ENCODE measurements around the gene PAX2.

PAX2 gene

DNA sequence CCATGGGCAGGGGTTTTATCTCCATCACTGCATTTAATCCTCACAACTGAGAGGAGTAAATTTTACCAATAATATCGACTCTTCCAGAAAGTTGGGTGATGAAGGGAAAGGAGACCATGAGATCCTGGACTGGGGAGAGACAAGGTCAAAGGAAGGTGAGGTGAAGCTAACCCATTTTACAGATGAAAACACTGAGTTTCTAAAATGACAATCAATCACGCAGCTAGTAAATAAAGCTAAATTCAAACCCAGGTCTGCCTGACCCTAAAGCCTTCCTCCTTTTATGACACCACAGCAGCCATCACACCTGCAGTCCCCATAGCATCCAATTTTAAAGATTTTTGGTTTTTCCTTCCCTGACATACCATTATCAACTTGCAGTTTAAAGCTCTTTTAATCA lies 103.4 kb downstream of the PAX2 start:
- TF ChIP-seq, protein P1, sequence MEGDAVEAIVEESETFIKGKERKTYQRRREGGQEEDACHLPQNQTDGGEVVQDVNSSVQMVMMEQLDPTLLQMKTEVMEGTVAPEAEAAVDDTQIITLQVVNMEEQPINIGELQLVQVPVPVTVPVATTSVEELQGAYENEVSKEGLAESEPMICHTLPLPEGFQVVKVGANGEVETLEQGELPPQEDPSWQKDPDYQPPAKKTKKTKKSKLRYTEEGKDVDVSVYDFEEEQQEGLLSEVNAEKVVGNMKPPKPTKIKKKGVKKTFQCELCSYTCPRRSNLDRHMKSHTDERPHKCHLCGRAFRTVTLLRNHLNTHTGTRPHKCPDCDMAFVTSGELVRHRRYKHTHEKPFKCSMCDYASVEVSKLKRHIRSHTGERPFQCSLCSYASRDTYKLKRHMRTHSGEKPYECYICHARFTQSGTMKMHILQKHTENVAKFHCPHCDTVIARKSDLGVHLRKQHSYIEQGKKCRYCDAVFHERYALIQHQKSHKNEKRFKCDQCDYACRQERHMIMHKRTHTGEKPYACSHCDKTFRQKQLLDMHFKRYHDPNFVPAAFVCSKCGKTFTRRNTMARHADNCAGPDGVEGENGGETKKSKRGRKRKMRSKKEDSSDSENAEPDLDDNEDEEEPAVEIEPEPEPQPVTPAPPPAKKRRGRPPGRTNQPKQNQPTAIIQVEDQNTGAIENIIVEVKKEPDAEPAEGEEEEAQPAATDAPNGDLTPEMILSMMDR (conservative IDR thresholded peaks at IDR 0.05; ENCODE audit: low read depth, low read length): no peak

DNA sequence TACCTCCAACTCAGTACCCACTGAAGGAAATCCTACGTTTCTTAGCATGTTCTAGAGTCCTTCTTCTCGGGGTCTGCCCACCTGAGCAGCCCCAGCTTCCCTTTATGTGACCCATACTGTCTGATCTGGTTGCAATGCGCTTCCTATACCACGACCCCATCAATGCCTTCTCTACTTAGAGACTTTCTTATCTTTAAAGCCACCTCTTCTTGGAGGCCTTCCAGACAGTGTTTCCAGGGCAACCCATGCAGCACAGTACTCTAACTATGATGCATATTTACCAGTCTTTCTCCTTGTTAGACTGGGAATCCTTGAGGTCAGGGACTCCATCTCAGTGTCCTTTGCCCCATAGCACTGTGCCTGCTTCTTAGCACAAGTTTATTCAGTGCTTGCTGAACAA lies 112.9 kb downstream of the PAX2 start:
- DNase-seq (ENCODE audit: low read depth): no peak

More for the DNA sequence above, 103.4 kb downstream of the PAX2 start:
- no peak overlapping the region for H3K4me3 ChIP-seq (ENCODE audit: low read length)
- DNase-seq (ENCODE audit: low read depth): no peak

DNA sequence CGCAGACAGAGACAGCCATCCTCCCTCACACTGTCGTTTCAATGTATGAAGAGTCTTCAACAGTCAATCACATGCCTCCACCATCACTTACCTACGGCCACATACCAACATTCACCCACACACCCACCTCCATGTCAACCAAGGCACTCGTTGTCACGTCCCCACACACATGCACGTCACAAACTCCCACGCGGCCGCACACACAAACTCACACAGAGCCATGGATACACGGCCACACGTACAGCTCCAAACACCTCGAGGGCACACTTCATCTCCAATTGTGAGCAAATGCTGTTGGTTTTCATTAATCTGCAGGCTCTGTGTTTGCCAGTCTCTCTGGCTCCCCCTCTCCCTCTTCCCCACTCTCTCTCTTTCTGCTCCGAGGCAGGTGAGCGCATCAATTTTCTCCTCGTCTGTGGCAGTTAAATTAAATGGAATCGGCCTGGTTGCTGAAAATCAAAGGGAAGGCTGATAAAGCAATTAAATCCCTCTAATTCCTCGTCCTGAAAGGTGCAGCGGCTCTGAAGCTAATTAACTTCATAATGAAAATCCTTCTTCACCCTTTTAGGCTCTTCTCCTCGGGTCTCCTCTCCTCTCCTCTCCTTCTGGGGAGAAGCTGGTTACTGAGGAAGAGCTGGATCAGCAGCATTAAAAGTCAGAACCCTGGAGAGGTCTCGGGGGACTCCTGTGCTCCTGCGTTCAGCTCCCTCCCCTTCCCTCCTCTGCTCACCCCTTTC lies 113.5 kb downstream of the PAX2 start:
- TF ChIP-seq, protein P1 (conservative IDR thresholded peaks at IDR 0.05; ENCODE audit: low read depth, low read length): no peak
- no peak overlapping the region for H3K4me3 ChIP-seq (ENCODE audit: low read length)
- DNase-seq (ENCODE audit: low read depth): no peak

More for the DNA sequence above, 112.9 kb downstream of the PAX2 start:
- TF ChIP-seq, protein P1 (conservative IDR thresholded peaks at IDR 0.05; ENCODE audit: low read depth, low read length): no peak
- H3K4me3 ChIP-seq (ENCODE audit: low read length): no peak overlapping the region

DNA sequence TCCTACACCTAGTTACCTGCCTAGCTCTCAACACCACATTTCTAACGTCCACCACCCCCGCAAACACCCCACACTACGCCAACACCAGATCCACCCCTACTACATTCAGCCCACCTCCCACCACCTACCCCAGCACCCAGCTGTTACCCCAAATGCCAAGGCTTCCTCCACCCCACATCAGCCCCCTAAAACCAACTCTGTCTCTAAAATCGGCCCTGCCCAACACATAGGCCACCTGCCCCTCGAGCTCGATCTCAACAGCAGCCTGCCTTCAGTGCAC lies 114.0 kb downstream of the PAX2 start:
- TF ChIP-seq, protein P1 (conservative IDR thresholded peaks at IDR 0.05; ENCODE audit: low read depth, low read length): no peak
- DNase-seq (ENCODE audit: low read depth): no peak
- H3K4me3 ChIP-seq (ENCODE audit: low read length): no peak overlapping the region

DNA sequence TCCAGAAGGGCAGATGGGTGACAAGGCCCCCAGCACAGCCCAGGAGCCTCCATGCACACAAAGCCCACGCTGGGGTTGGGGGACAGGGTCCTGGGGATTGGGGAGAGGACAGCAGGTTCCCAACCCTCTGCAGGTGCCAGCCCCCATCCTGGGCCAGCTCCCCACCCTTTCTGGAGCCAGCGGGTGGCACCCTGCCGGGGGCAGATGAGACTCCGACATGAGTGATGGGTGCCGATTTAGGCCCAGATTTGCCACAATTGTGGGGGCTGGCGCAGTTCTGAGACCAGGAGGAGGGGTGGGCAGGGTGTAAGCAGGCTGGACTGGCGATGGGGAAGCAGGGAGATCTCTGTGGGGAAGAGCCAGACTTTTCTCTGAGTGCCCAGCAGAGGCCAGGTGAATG lies 118.1 kb downstream of the PAX2 start:
- DNase-seq (ENCODE audit: low read depth): no peak
- no peak overlapping the region for H3K4me3 ChIP-seq (ENCODE audit: low read length)
- TF ChIP-seq, protein P1 (conservative IDR thresholded peaks at IDR 0.05; ENCODE audit: low read depth, low read length): no peak

DNA sequence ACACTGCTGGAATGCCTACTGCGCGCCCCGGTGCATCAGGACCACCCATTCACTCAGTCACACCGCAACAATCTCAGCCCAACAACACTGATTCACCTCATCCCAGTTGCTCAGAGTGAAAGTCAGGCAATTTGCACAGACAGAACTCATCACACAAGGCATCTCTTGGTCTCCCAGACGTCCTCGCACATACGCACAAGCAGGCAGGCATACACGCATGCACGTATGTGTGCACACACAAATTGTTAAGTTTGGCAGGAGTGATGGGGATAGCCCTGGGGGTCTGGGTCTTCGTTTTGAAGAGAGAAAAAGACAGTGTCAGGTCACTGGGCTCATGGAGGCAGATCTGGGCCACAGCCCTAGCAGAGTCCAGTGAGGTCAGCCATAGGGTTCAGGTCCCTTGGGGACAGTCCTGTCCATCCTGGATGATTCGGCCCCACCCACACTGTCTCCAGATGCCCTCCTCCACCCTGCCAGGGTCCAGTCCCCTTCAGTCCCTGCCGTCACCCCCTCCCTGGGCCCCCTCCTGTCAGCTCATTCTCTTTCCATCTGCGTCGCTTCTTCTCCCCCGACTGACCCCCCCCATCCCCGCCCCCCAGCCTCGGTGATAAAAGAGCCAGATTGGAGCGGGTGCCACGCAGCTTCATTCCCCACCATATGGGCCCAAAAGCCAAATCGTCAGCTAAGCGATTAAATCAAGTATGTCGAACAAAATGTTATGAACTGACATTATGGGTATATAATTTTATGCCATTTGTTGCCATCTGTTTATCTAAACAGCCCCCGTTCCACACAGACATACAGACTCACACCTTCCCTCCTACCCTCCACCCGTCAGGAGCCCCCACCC lies 118.9 kb downstream of the PAX2 start:
- TF ChIP-seq, protein P1 (conservative IDR thresholded peaks at IDR 0.05; ENCODE audit: low read depth, low read length): no peak
- no peak overlapping the region for H3K4me3 ChIP-seq (ENCODE audit: low read length)
- no peak for DNase-seq (ENCODE audit: low read depth)

DNA sequence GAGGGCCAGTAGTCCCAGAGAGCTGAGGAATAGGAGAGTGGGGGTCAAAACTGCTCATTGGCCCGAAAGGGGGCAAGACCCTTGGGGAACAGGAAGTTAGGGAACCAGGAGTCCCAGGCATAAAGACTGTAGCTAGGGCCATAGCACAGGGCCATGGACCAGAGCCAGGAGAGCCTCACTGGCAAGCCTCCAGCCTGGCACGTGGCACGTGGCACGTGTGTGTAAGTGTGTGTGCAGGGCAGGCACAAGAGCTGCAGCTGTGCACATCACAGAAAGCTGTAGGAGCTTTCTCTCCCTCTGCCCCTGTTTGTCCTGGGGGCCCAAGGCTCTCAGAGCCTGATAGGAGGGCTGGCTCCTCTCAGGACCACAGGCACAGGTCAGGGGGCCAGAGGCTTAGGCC lies 119.6 kb downstream of the PAX2 start:
- no peak for DNase-seq (ENCODE audit: low read depth)
- H3K4me3 ChIP-seq (ENCODE audit: low read length): no peak overlapping the region
- TF ChIP-seq, protein P1 (conservative IDR thresholded peaks at IDR 0.05; ENCODE audit: low read depth, low read length): no peak

Data from retinal pigment epithelial cell (primary cell).